Measurements from ENCODE around the gene SFRP5. TPM values are rescaled to one million over a fixed set of nuclear protein-coding genes. Genes with fewer than 3 reads are reported as not detected.
A peak's percentile ranks its signal among the peaks of the same experiment; 100 is the strongest.

SFRP5 gene
- total and polyA plus RNA-seq, 10 of the 15 experiments (the other 5 are each of a cell fraction or from before 2014, with no cell fraction given) = not detected

DNA sequence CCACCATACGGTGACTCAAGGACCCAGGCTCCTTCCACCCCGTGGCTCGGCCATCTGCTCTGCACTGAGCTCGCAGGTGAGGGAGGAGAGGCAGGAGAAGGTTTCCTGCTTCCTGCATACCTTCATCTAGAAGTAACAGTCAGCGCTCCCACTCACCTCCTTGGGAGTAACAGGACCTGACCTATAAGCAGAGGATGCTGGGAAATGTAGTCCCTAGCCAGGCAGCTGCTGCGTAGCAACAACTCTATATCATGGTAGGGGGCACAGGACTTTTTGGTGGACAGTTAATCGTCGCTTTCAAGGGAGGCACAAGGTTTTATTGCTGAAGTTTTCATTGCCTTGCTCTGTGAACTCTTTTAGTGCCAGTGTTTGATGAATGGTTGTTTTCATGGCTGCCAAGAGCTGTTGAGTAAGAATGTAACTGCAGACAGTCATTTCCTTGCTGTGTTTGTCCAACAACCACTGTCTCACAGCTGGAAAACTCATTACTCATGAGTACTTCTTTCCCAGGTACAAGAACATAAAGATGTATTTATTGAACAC, 45.1 kb downstream of the SFRP5 start:
- intact Hi-C loops (cut with micrococcal nuclease; ENCODE audit: unreplicated experiment) (no loop called here), in situ Hi-C loops (cut with MboI) (no loop called here)
- Histone ChIP-seq H3K4me3 (no peak overlapping the region), H3K79me2 (ENCODE audit: control insufficient read depth, insufficient read depth, low read length) (no peaks in the 10 kb centered on the region), H3K27me3 (replicated peaks in 1 of 2; ENCODE audit: control insufficient read depth in 2 of 2, insufficient read depth in 2 of 2, low read length in 1 of 2) (no peaks in the 10 kb centered on the region), H3K27ac (ENCODE audit: control insufficient read depth, insufficient read depth) (no peak overlapping the region), H3K9ac (ENCODE audit: control insufficient read depth, insufficient read depth, low read length) (no peak overlapping the region), H4K20me1 (ENCODE audit: control insufficient read depth, insufficient read depth) (no peaks in the 10 kb centered on the region), H2AFZ (ENCODE audit: control insufficient read depth, low read depth, low read length) (no peak overlapping the region), H3K9me3 (replicated peaks; ENCODE audit: control insufficient read depth, insufficient read depth, low read length) (no peaks in the 10 kb centered on the region; the same call in 2 of the 3 replicates), H3K36me3 (ENCODE audit: control insufficient read depth in 2 of 2, insufficient read depth in 2 of 2, low read length in 1 of 2) (no peaks in the 10 kb centered on the region), H3K4me1 (ENCODE audit: control insufficient read depth, insufficient read depth, low read length) (no peaks in the 10 kb centered on the region), H3K4me2 (ENCODE audit: control insufficient read depth, insufficient read depth) (no peak overlapping the region)
- FAIRE-seq (no peak), DNase-seq (ENCODE audit: low read depth, low spot score) (no peak), ATAC-seq (no peak)
- ChIA-PET CTCF (interaction anchor here (1.1 to 21.5 kb wide), 4 partner anchors 9 to 142 kb away, joined by 3 to 416 read pairs (median 15); partner anchors contain the start of genes MARVELD1 and ZFYVE27), SMC1A (ENCODE audit: uncharacterized antibody, unreplicated experiment) (interaction anchor here (0.8 to 1.0 kb wide), 3 partner anchors 24 to 50 kb away, joined by 3 read pairs; no protein-coding TSS in a partner anchor), RAD21 (ENCODE audit: unreplicated experiment) (interaction anchor here (0.7 to 1.1 kb wide), 2 partner anchors 25 to 41 kb away, joined by 3 to 7 read pairs; no protein-coding TSS in a partner anchor), POLR2A (no interaction called here)
- no TSS peak for BruUV-seq (replicated peaks)
- WGBS (ENCODE audit: insufficient coverage, insufficient replicate concordance, low lambda C conversion rate, missing lambda C conversion rate) = 58% methylated on average over 8 of the region's 8 CpGs
- TF ChIP-seq JUNB (IDR thresholded peaks at IDR 0.05) = peak; percentile 48
- no peak for TF ChIP-seq TARDBP (IDR thresholded peaks at IDR 0.05; ENCODE audit: borderline replicate concordance)
- TF ChIP-seq FOS (IDR thresholded peaks at IDR 0.05; ENCODE audit: borderline replicate concordance, extremely low read depth, insufficient read length) = no peak
- TF ChIP-seq SMAD1 (IDR thresholded peaks at IDR 0.05; ENCODE audit: low read depth, partially characterized antibody) = no peak
- TF ChIP-seq ZSCAN29 (IDR thresholded peaks at IDR 0.05) = no peak
- no peak for TF ChIP-seq KDM1A (IDR thresholded peaks at IDR 0.05; ENCODE audit: borderline replicate concordance)
- no peak for TF ChIP-seq USF1 (IDR thresholded peaks at IDR 0.05; ENCODE audit: borderline replicate concordance, extremely low read length, insufficient read depth, low read depth, low read length)
- no peak for TF ChIP-seq ZNF384 (IDR thresholded peaks at IDR 0.05; ENCODE audit: borderline replicate concordance, low read depth, low read length)
- no peak for TF ChIP-seq ZNF274 (IDR thresholded peaks at IDR 0.05; ENCODE audit: insufficient read depth, insufficient read length)
- TF ChIP-seq MXI1 (IDR thresholded peaks at IDR 0.05; ENCODE audit: low read depth, low read length) = no peak
- TF ChIP-seq YY1 (IDR thresholded peaks at IDR 0.05; ENCODE audit: low read depth, low read length) = peak; percentile 26; the same call in 1 of the 2 replicates
- TF ChIP-seq NFXL1 (IDR thresholded peaks at IDR 0.05; ENCODE audit: borderline replicate concordance) = no peak
- no peak for TF ChIP-seq IKZF2 (IDR thresholded peaks at IDR 0.05)
- no peak for TF ChIP-seq CBFB (IDR thresholded peaks at IDR 0.05; ENCODE audit: low read depth)
- no peak for TF ChIP-seq SIX5 (IDR thresholded peaks at IDR 0.05; ENCODE audit: low read depth, low read length, severe bottlenecking)
